Hepatocyte (in vitro differentiated cells): Measurements from ENCODE around the gene HUWE1.

Experiments used
- EZH2phosphoT487 ChIP-seq: fragments of 200-600 bp; sonication (generic); IDR thresholded peaks from one replicate; pipeline ENCODE4 v1.6.1; 2018; ENCODE audit warnings: antibody characterized with exemption, mild to moderate bottlenecking, low read depth, moderate library complexity; ENCODE audit not compliant: unreplicated experiment, severe bottlenecking
- TF ChIP-seq, protein P1 (sequence below): fragments of 200-600 bp; sonication (generic); IDR thresholded peaks from 2 replicates; pipeline ENCODE4 v1.5.1; 2016; ENCODE audit warnings: antibody characterized with exemption, mild to moderate bottlenecking; ENCODE audit not compliant: poor library complexity

DNA sequence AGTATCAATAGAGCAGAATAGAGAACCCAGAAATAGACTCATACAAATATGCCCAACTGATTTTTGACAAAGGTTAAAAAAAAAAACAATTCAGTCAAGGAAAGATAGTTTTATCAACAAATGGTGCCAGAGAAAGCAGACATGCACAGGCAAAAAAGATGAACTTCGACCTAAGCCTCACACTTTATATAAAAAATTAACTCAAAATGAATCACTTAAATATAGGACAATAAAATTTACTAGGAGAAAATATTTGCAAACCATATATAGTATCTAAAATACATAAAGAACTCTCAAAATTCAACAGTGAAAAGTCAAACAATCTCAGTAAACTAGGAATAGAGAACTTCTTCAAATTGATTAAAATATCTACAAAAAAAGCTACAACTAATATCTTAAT is 29.7 kb downstream of the HUWE1 start:
- TF ChIP-seq, protein P1, sequence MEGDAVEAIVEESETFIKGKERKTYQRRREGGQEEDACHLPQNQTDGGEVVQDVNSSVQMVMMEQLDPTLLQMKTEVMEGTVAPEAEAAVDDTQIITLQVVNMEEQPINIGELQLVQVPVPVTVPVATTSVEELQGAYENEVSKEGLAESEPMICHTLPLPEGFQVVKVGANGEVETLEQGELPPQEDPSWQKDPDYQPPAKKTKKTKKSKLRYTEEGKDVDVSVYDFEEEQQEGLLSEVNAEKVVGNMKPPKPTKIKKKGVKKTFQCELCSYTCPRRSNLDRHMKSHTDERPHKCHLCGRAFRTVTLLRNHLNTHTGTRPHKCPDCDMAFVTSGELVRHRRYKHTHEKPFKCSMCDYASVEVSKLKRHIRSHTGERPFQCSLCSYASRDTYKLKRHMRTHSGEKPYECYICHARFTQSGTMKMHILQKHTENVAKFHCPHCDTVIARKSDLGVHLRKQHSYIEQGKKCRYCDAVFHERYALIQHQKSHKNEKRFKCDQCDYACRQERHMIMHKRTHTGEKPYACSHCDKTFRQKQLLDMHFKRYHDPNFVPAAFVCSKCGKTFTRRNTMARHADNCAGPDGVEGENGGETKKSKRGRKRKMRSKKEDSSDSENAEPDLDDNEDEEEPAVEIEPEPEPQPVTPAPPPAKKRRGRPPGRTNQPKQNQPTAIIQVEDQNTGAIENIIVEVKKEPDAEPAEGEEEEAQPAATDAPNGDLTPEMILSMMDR = no peak
- TF ChIP-seq EZH2phosphoT487 = no peak
